Osteocyte (in vitro differentiated cells): ENCODE data around the gene COL19A1. TPM values are rescaled to one million over a fixed set of nuclear protein-coding genes. Genes with fewer than 3 reads are reported as not detected.

Experiments
- DNase-seq: peaks from one replicate; pipeline ENCODE4 v3.0.0; 2021; ENCODE audit warnings: mixed read lengths; ENCODE audit not compliant: unreplicated experiment; ENCODE audit errors: extremely low spot score
- H3K27ac Mint-ChIP-seq: one replicate; pipeline ENCODE4 v1.8.0; 2021; ENCODE audit warnings: mild to moderate bottlenecking, mixed read lengths; ENCODE audit not compliant: unreplicated experiment
- H3K27me3 Mint-ChIP-seq: one replicate; pipeline ENCODE4 v1.8.0; 2021; ENCODE audit warnings: mixed read lengths; ENCODE audit not compliant: unreplicated experiment
- H3K36me3 Mint-ChIP-seq: one replicate; pipeline ENCODE4 v1.8.0; 2021; ENCODE audit warnings: mixed read lengths; ENCODE audit not compliant: unreplicated experiment
- H3K4me1 Mint-ChIP-seq: one replicate; pipeline ENCODE4 v1.8.0; 2021; ENCODE audit warnings: mixed read lengths; ENCODE audit not compliant: unreplicated experiment
- H3K4me3 Mint-ChIP-seq: one replicate; pipeline ENCODE4 v1.8.0; 2021; ENCODE audit warnings: mild to moderate bottlenecking, moderate library complexity, mixed read lengths; ENCODE audit not compliant: unreplicated experiment
- H3K9me3 Mint-ChIP-seq: one replicate; pipeline ENCODE4 v1.8.0; 2021; ENCODE audit warnings: mixed read lengths; ENCODE audit not compliant: unreplicated experiment
- CTCF ChIP-seq: fragments of 200-600 bp; sonication (generic); IDR thresholded peaks from 2 replicates; pipeline ENCODE4 v1.5.0; 2021; ENCODE audit warnings: antibody characterized with exemption, mild to moderate bottlenecking, moderate library complexity
- total RNA-seq: library from RNA; stranded (reverse); gene quantifications from 2 replicates; pipeline ENCODE4 v1.2.1, GENCODE V29; 2021

COL19A1 gene
- total RNA-seq, 1 donor from 2014 or later: not detected

GRCh38 chr6:70028926-70029325 is 162.6 kb downstream of the COL19A1 start:
- no peak for TF ChIP-seq CTCF
- H3K36me3 Mint-ChIP-seq: no peaks in the 10 kb centered on the region
- peaks cover 3% of the 10 kb centered on the region for H3K27me3 Mint-ChIP-seq
- no peak for DNase-seq
- no peaks in the 10 kb centered on the region for H3K4me1 Mint-ChIP-seq
- H3K4me3 Mint-ChIP-seq: no peak overlapping the region
- H3K9me3 Mint-ChIP-seq: no peaks in the 10 kb centered on the region
- H3K27ac Mint-ChIP-seq: no peak overlapping the region

GRCh38 chr6:70033781-70034180 is 167.4 kb downstream of the COL19A1 start:
- Mint-ChIP-seq H3K9me3 (no peaks in the 10 kb centered on the region), H3K27ac (no peak overlapping the region), H3K27me3 (peaks cover 14% of the 10 kb centered on the region)

GRCh38 chr6:70037445-70037844 is 171.1 kb downstream of the COL19A1 start:
- no peak for DNase-seq

More at GRCh38 chr6:70033781-70034180, 167.4 kb downstream of the COL19A1 start:
- H3K4me3 Mint-ChIP-seq: no peak overlapping the region
- no peaks in the 10 kb centered on the region for H3K36me3 Mint-ChIP-seq
- TF ChIP-seq CTCF: no peak
- H3K4me1 Mint-ChIP-seq: no peaks in the 10 kb centered on the region
- no peak for DNase-seq

GRCh38 chr6:70040766-70041165 is 174.4 kb downstream of the COL19A1 start:
- no peak for TF ChIP-seq CTCF
- DNase-seq: no peak
- Mint-ChIP-seq H3K36me3 (no peaks in the 10 kb centered on the region), H3K27me3 (no peaks in the 10 kb centered on the region), H3K27ac (no peak overlapping the region), H3K4me3 (no peak overlapping the region), H3K4me1 (no peaks in the 10 kb centered on the region), H3K9me3 (no peaks in the 10 kb centered on the region)

More at GRCh38 chr6:70037445-70037844, 171.1 kb downstream of the COL19A1 start:
- no peaks in the 10 kb centered on the region for H3K4me1 Mint-ChIP-seq
- peaks cover 11% of the 10 kb centered on the region for H3K27me3 Mint-ChIP-seq
- H3K9me3 Mint-ChIP-seq: no peaks in the 10 kb centered on the region
- no peak overlapping the region for H3K4me3 Mint-ChIP-seq
- no peak overlapping the region for H3K27ac Mint-ChIP-seq
- TF ChIP-seq CTCF: no peak
- no peaks in the 10 kb centered on the region for H3K36me3 Mint-ChIP-seq

GRCh38 chr6:70041411-70041810 is 175.1 kb downstream of the COL19A1 start:
- TF ChIP-seq CTCF: no peak
- DNase-seq: no peak
- Mint-ChIP-seq H3K36me3 (no peaks in the 10 kb centered on the region), H3K27ac (no peak overlapping the region), H3K4me1 (no peaks in the 10 kb centered on the region), H3K4me3 (no peak overlapping the region), H3K27me3 (peaks cover 4% of the 10 kb centered on the region), H3K9me3 (no peaks in the 10 kb centered on the region)
